Right lung (tissue), 5 donors: ENCODE data around the gene ITPRID1. TPM values are rescaled to one million over a fixed set of nuclear protein-coding genes. Genes with fewer than 3 reads are reported as not detected.
"Not testable (repeated sequence)": the region's sequence is repeated elsewhere in the genome, so short reads cannot be mapped to it uniquely, and the experiment has no call there.

ENCODE experiments used
- DNase-seq, 2 donors: peaks; one replicate each; pipeline ENCODE4 v3.0.0-alpha.2; 2013
- polyA plus RNA-seq, 5 donors: library from polyadenylated mRNA; unstranded; fragments of 120-200 nt; gene quantifications; one replicate each; pipeline versions ENCODE4 v1.2.1 to v1.2.3, GENCODE V29; 2013; ENCODE audit warnings: inconsistent platforms in 1 of 5, low replicate concordance in 1 of 5; ENCODE audit not compliant: insufficient read length in 5 of 5, insufficient read depth in 1 of 5

Gene ITPRID1
- polyA plus RNA-seq, 5 donors: 0.04 to 0.09 (median 0.06) TPM

DNA sequence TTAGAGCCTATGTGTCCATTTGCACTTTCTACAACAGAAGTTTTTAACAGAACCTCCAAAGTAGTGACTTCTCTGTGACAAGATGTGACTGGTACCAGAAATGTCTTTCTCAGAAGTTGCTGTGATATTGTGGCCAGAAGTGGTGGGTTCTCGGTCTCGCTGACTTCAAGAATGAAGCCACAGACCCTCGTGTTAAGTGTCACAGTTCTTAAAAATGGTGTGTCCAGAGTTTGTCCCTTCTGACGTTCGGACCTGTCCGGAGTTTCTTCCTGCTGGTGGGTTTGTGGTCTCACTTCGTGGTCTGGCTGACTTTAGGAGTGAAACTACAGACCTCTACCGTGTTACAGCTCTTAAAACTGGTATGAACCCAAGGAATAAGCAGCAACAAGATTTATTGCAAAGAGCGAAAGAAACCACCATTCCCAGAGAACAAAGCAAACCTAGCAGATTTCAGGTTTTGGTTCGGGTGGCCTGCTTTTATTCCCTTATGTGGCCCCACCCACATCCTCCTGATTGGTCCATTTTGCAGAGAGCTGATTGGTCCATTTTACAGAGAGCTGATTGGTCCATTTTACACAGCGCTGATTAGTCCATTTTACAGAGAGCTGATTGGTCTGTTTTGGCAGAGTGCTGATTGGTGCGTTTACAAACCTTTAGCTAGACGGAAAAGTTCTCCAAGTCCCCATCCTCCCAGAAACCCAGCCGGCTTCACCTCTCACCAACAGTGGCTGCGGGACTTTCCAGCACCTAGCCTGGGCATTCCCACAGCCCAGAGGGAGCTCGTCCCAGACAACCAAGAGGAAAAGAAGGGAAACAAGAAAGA is 3.0 kb downstream of the ITPRID1 start:
- no peak for DNase-seq

DNA sequence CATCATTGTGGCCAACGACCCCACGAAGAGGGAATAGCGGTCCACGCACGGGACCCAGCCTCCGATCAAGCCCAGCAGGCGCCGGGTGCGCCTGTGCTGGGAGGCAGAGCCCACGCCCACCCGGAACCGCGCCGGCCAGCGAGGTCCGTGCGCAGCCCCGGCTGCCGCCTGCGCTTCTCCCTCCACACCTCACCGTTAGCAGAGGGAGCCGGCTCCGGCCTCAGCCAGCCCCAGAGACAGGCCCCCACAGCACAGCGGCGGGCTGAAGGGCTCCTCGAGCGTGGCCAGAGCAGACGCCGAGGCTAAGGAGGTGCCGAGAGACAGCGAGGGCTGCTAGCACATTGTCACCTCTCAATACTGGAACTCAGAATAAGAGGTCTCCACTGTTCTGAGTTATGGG is 3.6 kb downstream of the ITPRID1 start:
- no peak for DNase-seq

DNA sequence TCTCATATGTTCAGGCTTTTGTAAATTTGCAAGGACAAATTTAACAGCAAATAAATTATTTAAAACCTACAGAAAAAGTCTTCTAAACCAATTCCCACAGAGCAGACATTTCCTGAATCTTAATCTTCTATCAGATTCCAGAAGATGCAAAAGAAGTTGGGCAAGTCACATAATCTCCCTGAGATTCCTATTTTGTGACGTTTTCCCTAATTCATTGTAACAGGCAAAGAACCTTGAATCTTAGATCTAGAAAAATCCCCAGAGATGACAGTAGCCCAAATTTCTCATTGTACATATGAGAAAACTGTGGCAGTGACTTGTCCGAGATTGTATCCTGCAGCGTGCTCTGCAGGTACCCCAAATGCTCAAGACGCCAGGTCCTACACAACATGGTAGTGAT is 4.9 kb downstream of the ITPRID1 start:
- DNase-seq: no peak

DNA sequence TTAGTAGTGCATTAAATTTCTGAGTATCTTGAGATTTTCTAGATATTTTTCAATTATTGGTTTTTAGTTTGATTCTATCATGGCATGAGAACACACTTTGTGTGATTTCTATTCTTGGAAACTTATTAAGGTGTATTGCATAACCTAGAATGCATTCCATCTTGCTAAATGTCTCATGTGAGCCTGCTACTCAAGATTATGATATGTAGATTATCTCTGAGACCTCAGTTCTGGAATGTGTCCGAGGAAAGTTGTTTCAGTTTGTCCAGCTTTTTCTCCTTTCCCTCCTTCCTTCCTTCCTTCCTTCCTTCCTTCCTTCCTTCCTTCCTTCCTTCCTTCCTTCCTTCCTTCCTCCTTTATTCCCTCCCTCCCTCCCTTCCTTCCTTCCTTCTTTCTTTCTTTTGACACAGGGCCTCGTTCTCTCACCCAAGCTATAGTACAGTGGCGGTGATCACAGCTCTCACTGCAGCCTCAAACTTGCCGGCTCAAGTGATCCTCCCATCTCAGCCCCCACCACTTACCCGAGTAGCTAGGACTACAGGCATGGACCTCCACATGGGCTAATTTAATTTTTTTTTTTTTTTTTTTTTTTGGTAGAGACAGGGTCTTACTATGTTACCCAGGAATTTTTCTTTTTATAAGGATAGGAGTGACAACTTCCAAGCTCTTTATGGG is 7.6 kb downstream of the ITPRID1 start:
- DNase-seq: no peak

DNA sequence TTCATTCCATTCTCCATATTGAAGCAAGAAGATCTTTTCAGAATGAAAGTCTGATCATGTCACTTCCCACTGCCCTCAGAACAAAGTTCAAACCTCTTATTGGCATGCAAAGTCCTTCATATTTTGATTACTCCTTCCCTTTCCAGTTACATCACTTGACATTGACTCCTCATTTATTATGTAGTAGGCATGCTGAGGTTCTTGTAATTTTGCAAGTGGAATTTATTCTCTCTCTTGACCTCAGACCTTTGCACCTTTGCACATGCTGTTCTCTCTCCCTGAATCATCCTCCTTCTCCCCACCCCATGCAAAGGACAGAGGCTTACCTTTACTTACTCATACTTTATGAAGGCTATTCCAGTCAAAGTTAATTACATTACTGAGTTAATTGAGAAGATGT is 13.0 kb downstream of the ITPRID1 start:
- DNase-seq: no peak

DNA sequence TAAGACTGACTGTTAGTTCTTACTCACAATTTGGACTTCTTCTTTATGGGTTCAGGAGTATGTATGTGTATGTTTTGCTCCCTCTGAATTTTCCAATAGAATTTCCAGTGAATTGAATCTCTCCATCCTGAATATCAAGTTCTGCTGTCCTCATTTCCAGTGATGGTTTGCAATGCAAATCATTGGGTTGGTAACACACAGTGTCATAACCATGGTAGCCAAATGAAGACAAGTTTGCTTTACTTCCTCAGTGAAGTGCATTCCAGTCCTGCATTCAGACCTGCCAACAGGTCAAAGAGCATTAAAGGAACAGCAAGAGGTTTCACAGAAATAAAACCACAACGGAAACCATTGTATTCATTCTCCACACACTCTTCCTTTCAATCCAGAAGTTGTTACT is 15.2 kb downstream of the ITPRID1 start:
- DNase-seq: no peak

DNA sequence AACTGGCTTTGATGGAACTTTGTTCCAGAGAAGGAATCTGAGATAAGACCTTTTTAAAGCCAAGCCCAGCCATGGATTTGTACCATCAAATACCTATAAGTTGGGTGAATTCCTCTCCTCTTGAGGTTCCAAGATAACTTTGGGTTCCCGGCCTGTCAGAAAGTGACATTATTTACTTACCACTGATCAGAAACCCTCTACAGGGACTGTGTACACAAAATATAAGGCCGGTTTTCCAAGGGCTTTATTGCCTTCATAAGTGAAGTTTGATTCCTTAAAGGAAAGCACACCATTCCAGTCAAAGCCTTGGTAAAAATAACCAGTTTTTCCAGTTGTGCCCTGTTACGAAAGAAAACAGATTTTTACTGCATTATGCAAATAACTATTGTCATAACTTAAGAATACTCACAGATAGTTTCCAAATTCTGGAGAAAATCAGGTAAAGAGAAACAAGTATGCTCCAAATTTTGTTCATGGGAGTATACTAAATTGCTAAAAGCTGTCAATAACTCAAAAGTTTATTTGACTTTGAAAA is 26.8 kb downstream of the ITPRID1 start:
- not testable (repeated sequence) for DNase-seq

DNA sequence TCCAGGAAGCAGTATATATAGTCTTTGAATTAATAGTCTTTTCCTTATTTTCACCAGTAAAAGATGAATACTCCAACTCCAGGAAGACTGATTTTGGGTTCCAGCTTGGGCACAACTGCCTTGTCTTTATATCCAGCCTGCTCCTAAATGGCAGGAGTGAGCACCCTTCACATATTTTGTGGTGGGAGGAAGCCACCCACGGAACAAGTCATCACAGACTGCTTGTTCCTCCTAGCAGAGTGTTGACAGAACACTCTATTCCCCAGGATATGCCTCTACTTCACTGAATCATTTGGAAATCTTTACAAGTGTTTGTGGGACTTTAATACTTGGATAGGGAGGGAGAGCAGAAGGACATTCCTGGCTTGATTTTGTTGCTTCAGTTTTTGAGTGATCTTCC is 31.7 kb downstream of the ITPRID1 start:
- DNase-seq: no peak

DNA sequence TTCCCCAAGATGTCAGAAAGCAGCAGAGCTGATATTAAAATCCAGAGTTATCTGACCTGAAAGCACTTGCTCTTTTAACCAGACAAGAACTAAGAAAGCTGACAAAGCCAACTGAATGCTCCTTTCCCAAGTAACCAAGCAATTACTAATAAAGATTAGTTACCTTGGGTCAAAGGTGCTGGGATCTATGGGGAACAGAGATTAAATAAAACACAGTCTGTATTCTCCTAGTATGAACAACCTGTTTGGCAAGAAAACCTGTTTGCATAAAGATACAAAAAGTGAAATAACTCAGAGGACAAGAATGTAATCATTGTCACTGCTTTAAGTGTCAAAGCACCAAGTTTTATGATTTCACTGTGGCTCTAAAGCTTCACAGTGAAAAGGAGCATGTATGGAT is 35.7 kb downstream of the ITPRID1 start:
- DNase-seq: no peak

DNA sequence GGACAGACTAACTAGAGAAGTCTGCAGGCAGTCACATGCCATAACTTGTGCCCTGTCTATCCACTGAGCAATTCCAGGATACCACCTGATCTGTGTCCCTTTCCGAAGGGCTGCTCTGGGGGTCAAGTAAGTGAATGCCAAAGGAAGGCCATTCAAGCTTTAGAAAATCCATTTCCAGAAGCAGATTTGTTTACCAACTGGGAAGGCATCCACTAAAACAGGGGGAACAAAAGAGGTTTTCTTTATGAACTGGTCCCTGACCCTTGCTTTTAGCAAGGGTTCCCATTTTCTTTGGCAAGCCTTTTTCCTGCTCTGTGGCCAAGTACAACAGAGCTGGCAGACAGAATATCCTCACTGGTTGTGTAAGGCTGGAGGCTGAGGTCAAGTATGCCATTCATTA is 36.5 kb downstream of the ITPRID1 start:
- no peak for DNase-seq

DNA sequence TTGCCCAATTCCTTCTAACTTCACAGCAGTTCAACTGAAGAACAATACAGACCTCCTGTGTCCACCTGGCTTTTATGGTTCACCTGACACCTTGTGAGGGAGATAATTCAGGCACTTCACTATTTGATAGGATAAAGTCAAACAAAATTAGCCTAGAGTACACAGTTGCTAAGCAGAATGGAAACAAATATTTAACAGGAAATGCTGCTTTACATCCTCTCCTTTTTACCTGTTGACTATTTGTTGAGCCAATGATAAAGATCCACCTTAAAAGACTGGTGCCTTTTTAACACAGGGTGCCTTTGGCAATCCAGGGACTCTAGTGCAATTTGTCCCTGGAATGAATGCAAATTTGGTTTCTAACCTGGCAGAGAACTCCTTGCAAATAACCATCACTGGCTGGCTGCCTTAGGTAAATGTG is 39.8 kb downstream of the ITPRID1 start:
- DNase-seq: no peak

DNA sequence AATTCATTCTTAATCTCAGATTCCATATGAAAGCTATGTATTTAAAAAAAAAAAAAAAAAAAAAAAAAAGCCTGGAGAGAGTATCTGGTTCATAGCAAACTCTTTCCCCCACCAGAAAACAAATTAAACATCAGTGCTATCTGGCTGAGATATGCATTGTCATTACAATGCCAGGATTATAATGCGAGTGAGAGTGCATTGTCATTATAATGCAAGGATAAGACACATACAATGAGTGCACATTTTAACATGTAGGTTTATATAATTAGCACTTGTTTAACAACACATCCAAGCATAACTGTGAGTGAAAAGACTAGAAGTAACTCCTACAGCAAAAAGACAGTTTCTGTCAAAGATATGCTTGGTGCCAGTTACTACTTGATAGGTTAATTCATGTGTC is 48.1 kb downstream of the ITPRID1 start:
- no peak for DNase-seq

DNA sequence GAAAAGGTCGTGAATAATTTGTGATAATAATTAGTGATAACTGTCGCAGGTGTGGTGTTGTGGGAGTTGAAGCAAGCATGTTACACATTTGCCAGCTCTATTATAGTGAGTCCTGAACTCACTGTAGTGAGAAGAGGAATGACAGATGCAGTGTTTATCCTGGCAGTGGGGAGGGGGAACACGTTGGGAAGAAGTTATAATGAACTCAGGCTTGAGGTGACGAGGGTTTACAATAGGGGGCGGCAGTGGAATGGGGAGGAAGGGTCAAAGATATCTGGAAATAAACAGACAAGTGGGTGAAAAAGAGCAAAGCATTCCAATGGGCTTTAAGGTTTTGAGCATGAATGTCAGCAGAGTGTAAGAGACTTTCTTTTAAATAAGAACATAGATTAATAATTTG is 49.6 kb downstream of the ITPRID1 start:
- DNase-seq: no peak

DNA sequence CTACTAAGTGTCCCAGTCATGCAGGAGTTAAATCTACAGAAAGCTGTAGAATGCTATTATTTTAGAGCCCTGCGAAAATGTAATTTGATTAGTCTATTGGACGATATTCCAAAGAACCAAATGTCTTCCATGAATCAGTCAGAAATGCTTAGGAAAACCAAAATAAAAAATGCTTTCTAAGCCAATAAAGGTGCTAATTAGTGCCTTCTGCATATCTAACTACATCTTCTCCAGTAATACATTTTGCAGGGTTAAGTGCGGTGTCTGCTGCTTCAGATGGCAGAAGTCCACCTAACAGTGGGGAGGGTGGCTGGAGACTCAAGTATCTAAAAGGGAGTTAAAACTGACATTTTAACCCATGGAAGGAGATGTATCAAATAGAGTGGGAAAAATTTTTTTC is 50.1 kb downstream of the ITPRID1 start:
- DNase-seq: no peak

DNA sequence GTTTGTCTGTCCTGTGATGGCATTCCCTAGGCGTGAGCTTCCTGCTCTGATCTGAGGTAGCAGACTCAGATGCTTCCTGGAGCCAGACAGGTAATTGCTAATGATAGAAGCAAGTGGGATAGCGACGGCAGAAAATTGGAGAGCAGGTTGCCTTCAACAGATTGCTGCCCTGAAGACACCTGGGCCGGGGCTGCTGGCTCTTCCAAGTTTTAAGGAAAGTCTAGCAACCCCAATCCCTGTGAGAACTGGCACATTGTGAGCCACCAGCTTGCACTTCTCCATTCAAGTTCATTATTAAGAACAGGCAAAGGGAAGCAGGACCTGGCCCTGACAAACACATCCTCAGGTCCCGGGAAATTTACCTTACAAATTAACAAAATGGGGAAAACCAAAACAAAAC is 50.8 kb downstream of the ITPRID1 start:
- DNase-seq: no peak

DNA sequence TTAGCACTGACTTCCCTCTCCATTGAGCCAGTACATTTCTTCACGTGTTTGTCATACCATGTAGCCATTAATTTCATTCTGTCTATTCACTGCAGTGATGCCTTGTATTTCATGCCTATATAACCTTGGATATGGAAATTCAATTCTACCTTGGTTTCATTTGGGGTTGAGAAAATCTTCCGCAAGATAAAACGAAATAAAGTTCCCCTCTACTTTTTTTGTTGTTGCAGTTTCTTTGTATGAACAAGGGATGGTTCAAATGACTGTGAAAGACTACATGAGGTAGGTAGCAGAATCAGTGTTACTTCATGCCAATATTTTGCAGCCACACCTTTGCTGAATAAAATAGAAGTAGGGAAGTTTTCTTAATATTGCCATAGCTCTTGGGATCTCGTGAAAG is 55.6 kb downstream of the ITPRID1 start:
- DNase-seq: no peak

DNA sequence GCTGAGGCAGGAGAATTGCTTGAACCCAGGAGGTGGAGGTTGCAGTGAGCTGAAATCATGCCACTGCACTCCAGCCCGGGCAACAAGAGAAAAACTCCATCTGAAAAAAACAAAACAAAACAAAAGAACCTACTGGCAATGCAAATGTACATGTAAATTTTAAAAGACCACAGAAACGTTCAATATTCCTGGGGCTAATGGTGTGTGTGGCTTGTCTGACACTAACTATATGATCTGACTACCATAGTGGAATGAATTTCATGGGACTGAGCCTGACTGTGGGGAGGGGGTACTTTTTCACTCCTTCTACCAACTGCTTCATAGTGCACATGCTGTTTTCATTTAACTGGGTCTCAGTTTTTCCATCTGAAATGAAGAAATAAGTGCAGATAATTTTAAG is 69.6 kb downstream of the ITPRID1 start:
- DNase-seq: no peak

DNA sequence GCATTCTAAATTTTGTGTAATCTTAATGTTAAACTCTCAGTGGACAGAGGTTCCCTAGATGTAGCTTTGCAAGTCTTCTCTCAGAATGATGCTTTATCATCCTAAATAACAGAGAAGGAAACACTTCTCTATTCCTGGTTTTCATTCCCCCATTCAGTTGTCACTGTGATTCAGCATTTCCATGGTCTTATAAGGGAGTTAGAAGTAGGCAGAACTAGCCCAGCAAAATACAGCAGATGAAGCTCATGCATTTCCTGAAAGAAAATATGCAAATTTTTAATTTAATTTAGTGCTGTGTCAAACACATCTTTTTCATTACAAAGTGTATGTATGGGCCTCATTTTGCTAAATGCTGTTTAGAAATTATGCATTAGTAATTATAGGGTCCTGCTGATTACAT is 70.1 kb downstream of the ITPRID1 start:
- no peak for DNase-seq

DNA sequence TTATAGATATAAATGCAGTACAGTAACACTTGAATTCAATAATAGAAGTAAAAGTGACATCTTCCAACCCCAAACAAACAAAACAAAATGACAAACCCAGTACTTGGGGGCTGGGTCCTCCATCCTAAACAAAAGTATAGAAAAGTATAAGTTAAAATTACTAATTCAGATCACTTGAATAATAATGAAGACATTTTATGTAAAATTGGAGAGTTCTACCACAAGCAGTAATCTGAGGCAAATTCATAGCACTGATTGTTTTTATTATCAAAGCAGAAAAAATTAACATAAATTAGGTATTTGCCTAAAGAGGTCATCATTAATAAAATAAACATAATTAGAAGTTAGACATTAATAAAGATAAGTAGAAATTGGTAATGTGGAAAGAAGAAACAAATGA is 81.5 kb downstream of the ITPRID1 start:
- DNase-seq: no peak

DNA sequence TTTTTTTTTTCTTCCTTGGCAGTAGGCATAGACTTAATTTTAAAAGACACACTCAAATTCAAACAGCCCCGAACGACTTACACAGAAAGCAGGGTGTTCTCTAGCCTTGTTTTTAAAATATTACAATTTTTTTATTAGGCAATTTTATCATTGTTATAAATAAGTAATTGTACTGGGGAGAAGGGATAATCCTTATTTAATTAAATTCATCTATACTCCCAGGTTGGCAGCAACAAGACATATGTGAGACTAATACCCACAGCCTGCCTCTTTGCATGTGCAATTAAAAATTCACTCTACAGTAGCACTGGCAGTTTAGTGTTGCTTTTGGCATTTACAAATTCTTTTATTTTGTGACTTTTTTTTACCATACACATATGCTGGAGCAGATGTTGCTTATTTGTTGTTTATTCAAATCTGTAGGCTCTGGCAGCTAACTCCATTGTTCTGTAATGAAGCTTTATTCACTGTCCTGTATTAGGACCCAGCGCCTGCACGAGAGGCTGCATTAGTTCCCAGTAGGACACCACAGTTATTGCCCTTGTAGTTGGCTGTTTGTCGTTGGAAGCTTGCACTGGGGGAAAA is 88.2 kb downstream of the ITPRID1 start:
- no peak for DNase-seq

DNA sequence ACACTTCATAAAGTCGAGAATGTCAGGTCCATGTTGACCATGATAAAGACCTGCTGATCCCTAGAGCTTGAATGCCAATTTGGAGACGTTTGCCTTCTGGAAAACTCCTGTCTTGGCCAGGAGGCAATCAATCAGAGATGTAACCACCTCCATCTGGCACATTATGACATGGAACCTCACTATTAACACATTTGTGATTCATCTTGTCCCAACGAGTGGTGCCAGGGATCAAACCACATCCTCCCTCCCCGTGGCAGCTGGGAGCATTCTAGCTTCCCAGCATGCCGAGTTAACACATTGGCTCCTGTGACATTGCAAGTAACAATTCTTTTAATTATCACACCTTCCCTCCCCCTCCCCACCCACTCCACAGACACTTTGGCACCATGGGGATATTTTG is 89.2 kb downstream of the ITPRID1 start:
- no peak for DNase-seq

DNA sequence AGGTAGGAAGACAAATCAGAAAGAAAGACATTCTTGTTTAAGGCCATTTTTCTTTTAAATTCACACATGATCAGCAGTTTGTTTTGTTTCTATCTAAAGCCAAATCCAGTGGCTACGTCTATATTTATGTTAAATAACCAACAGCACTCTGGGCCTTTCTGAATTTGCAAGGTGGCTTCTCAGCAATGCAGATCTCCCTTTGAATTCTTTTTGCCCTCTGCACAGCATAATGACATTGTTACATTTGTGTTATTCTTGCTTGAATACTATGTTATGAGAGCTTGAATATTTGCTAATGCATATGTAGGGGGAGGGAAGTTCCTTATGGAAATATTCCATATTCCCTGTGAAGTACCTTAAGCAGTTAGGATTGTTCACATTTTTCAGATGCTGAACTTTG is 99.7 kb downstream of the ITPRID1 start:
- DNase-seq: no peak

DNA sequence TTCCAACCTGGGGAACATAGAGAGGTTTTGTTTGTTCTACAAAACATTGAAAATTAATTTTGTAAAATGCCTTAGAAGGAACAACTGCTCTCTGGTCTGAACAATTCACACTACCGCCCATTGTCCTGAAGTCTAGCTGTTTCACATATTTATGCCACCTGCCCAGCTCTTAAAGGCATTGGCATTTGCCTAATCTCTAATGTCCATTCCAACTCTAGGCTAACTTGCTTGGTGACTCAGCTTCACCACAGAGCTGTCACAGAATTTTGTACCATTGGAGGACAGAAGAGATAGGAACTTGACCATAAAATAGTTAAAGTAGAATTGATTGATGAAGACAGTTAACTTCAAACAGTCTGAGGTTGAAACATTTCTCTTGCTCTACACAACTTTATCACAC is 119.6 kb downstream of the ITPRID1 start:
- no peak for DNase-seq
